ENCODE measurements around the gene AGK. TPM values are rescaled to one million over a fixed set of nuclear protein-coding genes. Genes with fewer than 3 reads are reported as not detected.

Gene AGK
- total RNA-seq, 4 donors from 2014 or later: 17.3 to 22.5 (median 19.7) TPM

DNA sequence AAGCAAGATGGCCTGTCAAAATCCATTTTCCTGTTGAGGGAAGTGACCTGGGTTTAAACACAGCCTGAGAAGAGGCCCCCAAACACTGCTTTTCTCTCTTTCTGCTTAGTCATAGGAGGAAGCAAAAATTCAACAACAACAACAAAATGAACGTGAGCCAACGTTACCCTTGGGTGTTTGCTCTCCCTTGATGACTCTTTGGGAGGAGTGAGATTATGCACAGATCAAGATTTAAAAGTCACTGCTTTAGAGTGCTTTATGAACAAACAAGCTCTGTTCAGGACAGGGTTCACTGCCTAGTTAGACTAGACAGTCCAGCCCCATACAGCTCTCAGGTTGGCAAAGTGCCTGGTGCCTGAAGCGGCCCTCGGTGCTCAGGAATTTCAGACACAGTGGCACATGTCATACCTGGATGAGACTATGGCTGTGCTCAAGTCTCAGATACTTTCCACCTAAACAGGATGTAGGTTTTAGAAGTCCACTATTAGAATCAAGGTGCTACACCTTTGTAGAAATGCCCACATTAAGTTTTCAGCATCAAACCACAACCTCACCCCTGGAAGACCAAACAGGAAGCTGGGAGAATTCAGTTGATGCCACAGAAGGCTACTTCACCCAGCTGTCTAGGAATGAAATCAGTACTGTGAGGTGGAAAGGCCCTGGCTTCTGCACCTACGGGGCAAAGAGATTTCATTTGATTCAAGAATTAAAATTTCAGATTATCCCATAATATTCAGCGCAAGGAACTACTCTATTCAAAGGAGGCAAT lies 112.1 kb downstream of the AGK start:
- no peak for TF ChIP-seq CTCF (IDR thresholded peaks at IDR 0.05)
- ATAC-seq (ENCODE audit: low FRiP score): no peak
- no peak for DNase-seq (ENCODE audit: low spot score)

DNA sequence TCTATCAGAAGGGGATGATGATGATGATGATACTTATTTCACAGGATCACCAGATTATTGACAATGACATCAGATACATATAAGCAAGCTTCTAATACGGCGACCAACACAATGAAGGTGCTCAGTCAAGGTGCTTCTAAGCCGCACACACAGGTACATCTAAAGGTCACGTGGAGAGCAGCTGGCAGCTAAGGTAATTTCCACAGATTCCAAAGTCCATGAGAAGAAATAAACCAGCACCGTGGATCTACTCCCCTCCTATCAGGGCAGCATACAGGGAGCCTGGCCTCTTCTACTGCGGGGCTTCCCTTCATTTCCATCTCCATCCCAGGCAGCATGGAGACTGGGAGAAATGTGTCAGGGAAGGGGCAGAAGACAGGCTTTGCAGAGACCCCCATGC lies 113.2 kb downstream of the AGK start:
- ATAC-seq (ENCODE audit: low FRiP score): no peak
- DNase-seq (ENCODE audit: low spot score): no peak
- TF ChIP-seq CTCF (IDR thresholded peaks at IDR 0.05): no peak

- DNase-seq (ENCODE audit: low spot score) (no peak), ATAC-seq (ENCODE audit: low FRiP score) (no peak)
- TF ChIP-seq CTCF (IDR thresholded peaks at IDR 0.05): no peak
These were observed 114.2 kb downstream of the AGK start for GRCh38 chr7:141665208-141666035.

DNA sequence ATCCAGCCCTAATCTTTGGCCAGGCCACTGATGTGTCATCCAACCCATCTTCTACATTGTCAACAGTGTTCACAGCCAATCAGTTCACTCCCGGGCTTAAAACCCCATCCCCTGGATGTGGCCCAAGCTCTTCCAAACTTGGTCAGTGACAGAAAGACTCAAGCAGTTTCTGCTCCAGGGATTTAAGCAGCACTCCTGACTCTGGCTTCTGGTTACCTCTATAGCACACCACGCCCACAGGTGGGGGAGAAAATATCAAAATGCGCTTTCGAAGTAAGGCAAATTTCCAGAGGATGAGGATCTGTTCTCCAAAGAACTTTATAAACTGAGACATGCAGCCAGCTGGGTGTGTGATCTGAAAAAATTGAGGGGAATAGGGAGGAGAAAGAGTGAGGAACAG lies 114.9 kb downstream of the AGK start:
- ATAC-seq (ENCODE audit: low FRiP score) (no peak), DNase-seq (ENCODE audit: low spot score) (no peak)
- no peak for TF ChIP-seq CTCF (IDR thresholded peaks at IDR 0.05)

DNA sequence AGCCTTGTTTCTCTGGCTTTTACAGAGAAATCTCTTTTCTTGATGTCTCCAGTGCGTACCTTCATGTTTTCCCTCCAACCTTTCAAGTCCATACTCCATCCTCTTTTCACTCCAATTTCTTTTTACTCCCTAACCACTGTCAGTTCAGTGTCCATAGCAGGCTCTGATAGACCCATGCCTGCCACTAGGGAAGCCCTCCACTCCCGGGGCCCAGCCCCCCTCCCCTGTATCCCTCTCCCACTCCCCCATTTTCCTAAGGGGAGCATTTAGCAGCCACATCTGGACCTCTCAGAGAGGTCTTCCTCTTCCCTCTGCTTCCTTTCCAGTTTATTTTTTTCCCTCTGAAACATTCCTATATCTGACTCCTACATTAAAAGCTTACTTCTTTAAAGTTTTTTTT lies 117.6 kb downstream of the AGK start:
- ATAC-seq (ENCODE audit: low FRiP score): no peak
- no peak for TF ChIP-seq CTCF (IDR thresholded peaks at IDR 0.05)
- no peak for DNase-seq (ENCODE audit: low spot score)

- ATAC-seq (ENCODE audit: low FRiP score): no peak
- DNase-seq (ENCODE audit: low spot score): no peak
- TF ChIP-seq CTCF (IDR thresholded peaks at IDR 0.05): no peak
These were observed 120.7 kb downstream of the AGK start for GRCh38 chr7:141671705-141672496.
